ENCODE data around the gene TRPV5.
A peak's percentile ranks its signal among the peaks of the same experiment; 100 is the strongest.

The TRPV5 gene

DNA sequence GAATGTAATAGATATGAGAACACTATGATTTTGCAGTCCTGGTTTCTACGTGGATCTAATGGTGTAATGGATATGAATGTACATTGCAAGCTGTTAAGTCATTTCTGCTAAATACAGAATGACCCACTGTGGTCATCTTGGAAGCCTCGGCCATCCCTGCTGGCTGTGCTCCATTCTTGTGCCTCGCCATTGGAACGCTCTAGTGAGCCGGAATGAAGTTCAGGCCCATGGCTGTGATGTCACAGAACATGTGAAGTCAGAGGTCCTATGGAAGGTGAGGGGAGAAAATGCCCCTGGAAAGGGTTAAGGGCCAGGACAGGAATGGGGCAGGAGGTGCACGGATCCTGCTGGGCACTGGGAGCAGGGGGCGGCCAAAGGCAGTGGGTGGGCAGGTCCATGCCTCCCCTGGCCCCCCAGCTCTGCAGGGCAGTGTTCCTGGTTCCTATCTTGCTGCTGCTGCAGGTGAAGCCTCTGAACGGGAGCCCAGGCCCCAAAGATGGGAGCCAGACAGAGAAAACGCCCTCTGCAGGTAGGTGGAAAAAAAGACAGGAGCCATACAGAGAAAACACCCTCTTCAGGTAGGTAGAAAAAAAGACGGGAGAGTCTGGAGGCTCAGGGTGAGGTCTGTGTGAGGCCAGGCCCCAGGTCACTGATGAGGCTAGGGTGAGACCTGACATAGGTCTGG, 5.8 kb upstream of the TRPV5 start, which contains the start of gene LLCFC1:
TSS of gene LLCFC1 (plus strand) at position 259 of the 685 bp plus-strand sequence. CDS start at position 397, 138 bp downstream.
- peak; percentile 8 for DNase-seq

DNA sequence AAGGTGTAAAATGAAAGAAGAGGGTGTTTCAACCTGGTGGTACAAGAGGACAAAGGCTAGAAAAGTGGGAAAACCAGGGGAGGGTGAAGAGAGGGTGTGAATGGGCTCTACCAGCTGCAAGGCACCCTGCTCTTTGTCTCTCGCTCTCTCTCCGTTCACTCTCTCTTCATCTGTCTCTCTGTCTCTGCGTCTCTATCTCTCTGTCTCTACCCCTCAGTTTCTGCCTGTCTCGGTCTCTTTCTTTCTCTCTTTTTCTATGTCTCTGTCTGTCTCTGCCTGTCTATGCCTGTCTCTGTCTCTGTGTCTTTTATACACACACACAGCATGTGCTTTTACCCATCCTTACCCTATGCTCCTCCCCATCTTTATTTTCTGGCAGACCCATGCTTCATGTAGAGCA, 5.1 kb upstream of the TRPV5 start:
- DNase-seq: no peak

GRCh38 chr7:142935941-142936565, 2.5 kb upstream of the TRPV5 start:
- DNase-seq: no peak

GRCh38 chr7:142934056-142934455, 510 bp upstream of the TRPV5 start:
- DNase-seq: no peak

GRCh38 chr7:142933092-142933475, 462 bp downstream of the TRPV5 start:
- DNase-seq: no peak

DNA sequence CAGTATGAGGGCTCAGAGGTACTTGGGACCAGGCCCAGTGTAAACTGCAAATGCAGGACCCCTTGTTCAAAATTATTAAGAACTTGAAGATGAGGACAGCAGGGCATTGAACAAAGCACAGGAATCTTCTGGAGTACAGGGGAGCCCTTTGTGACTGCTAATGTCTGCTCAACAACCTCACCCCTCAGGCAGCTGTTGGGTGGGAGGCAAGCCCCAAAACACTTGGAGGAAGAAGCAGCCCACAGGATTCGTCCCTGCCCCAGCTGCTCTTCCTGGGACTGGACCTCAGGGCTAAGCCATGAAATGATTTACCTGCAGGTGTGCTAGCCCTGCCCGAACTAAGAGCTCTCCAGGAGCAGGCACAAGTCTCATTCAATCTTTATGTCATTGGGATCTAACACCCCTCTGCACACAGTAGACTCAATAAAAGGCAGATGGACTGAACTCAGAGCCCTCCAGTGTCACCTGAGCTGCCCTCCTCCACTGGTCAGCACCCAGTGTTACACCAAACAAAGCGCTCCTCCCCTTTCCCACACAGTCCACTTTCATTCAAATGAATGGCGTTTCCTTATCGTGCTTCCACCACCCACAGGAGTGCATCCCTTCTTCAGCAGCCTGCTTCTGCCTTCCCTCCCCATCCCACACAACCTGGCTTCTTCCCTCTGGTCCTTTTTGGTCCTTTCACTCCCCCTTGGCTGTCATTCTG, 1.0 kb downstream of the TRPV5 start:
- no peak for DNase-seq

DNA sequence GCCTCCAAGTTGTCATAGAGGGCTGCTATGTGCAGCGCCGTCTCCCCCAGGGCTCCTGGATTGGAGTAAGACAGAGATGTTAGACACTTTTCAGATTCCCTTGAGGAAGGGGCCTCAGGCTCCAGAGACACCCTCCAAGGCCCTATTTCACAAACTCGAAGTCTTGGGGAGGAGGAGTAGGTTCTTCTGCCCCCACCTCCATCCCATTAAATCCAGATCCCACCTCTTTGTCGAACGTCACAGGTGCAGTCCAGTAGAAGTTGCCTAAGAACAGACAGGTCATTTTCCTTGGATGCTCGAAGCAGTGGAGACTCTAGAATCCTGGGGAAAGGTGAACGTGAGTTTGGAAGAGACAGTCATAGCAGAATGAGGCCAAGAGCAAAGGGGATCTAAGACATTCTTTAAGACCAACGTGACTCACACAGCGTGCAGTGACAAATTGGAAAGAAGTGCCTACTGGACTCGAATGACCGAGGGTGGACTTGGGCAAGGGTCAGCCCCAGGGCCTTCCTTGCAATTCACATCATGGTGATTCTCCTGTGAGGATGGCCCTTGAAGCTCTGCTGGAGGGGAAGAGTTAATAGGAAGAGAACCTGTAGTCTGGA, 3.3 kb downstream of the TRPV5 start:
- no peak for DNase-seq

- no peak for DNase-seq
Observed at GRCh38 chr7:142927949-142928348, 5.6 kb downstream of the TRPV5 start.

DNA sequence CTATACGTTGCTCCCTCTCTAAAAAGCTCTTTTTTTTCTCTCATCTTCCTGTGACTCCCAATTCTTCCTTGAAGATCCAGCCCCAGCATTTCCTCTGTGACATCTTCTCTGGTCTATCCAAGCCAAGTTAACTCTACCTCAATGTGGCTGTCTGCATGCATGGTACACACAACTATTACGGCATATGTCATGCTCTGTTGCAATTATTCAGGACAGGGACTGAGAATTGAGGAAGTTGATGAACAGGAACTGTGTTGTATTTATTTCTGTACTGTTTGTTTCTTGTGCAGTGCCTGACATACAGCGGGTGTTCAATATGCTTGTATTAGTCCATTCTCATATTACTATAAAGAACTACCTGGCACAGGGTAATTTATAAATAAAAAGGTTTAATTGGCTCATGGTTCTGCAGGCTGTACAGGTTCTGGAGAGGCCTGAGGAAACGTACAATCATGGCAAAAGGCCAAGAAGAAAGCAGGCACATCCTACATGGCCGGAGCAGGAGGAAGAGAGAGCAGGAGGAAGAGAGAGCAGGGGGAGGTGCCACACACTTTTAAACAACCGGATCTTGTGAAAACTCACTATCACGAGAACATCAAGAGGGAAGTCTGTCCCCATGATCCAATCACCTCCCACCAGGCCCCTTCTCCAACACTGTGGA, 6.3 kb downstream of the TRPV5 start:
- no peak for DNase-seq

- DNase-seq: no peak
Observed at GRCh38 chr7:142925413-142925812, 8.1 kb downstream of the TRPV5 start.

- DNase-seq: no peak
Observed at GRCh38 chr7:142923391-142923790, 10.2 kb downstream of the TRPV5 start.

DNA sequence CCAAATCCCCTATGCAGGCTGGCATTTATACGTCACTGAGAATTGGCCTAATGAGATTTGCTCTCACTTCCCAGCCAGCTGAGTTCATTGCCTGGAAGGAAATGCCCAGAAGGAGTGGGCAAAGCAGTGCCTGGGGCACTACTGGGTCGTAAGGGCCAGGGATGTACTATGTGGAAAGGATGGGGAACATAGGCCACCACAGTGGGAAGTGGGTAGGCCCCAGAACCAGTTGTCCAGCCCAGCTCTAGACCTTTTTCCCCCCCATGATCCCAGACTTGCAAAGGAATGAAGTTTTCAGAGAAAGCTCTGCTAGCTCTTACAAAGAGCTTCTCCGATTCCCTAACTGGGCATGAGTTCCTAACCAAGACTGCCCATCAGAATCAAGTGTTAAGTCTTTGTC, 13.9 kb downstream of the TRPV5 start:
- no peak for DNase-seq

DNA sequence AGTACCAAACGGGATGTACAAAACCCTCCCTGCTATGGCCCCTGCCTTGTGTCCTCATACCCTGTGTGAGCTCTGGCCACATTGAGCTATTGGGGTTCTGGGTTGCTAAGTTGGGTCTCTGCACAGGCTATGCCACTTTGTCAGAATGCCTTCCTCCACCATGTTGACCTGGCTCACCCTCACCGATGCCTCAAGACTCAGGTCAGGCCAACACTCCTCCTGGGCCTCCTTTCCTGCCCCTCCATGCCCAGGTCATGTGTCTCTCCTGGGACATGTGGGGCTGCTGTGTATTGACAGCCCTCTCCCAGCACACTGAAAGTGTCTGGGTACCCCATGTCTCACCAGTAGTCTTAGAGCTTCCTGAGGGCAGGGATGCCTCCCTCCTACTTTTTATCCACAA, 14.6 kb downstream of the TRPV5 start:
- DNase-seq: no peak

DNA sequence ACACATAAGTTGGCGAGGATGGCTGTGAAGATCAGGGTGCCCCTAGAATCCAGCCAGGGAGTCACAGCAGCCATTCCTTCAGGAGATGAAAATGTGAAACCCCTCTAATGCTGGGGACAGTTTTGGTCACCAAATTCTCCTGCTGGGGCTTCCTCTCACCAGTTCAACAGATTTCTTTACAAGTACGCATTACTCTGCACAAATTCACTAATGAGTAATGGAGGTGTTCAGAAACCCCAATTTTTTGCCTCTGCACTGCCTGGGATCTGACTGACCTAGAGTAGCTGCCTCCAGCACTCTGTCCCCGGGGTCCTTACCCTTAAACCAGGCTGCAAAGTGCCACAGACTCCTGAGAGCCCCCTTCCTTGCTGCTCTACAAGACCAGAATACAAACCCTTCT, 16.1 kb downstream of the TRPV5 start:
- no peak for DNase-seq

- no peak for DNase-seq
Observed at GRCh38 chr7:142916508-142916907, 17.0 kb downstream of the TRPV5 start.

DNA sequence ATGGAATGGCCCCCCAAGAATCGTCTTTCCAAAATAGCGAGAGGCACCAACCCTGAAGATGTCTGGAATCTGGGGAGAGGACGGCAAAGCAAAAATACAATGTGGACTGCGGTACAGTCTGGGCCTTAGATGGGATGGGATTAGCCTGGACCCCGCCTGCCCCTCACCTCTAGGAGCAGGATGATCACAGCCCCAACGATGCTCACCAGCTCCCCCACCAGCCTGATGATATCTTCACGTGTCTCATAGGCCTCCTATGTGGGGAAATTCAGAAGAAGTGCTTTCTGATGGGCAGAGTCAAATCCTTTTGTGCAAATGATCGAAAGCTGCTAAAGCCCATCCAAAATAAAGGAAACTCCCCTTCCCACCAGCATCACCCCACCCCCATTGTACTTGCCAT, 18.2 kb downstream of the TRPV5 start:
- no peak for DNase-seq

DNA sequence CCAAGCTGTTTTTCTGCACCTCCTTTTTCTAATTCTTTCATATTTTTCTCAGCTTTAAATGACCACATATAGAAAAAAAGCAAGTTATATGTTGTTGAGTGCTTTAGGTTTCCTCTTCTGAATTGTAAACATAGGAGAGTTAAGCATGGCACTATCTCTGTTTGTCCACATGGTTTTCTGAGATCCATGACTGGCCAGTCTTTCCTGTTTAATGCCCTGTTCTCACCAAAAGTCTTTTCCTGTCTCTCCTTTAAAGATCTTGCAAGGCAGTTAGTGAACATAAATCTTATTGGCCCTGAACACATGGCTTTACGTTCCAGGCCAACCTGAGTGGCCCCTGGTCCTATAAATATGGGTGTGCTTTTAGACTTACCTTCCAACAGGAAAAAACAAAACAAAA, 19.4 kb downstream of the TRPV5 start:
- no peak for DNase-seq

GRCh38 chr7:142913566-142913965, 20.0 kb downstream of the TRPV5 start:
- DNase-seq: no peak

- no peak for DNase-seq
Observed at GRCh38 chr7:142913051-142913450, 20.5 kb downstream of the TRPV5 start.

DNA sequence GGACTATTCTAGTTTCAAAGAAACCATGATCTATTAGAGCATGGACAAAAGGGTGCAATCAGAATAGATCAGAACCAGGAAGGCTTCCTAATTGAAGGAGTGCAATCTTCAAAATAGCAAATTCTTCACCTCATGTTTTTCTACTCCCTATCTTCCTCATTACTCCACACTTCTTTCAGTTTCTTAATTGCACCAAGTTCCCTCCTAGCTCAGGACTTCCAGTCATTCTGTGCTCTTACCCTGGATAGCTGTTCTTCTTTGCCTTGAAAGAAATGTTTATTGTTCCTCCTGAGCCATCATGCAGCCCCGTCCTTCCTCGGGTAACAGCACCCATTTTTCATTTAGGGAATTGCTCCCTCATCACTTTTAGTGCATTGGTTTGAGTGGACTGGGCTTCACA, 23.1 kb downstream of the TRPV5 start:
- no peak for DNase-seq

GRCh38 chr7:142910031-142910433, 23.5 kb downstream of the TRPV5 start:
- DNase-seq: no peak

DNA sequence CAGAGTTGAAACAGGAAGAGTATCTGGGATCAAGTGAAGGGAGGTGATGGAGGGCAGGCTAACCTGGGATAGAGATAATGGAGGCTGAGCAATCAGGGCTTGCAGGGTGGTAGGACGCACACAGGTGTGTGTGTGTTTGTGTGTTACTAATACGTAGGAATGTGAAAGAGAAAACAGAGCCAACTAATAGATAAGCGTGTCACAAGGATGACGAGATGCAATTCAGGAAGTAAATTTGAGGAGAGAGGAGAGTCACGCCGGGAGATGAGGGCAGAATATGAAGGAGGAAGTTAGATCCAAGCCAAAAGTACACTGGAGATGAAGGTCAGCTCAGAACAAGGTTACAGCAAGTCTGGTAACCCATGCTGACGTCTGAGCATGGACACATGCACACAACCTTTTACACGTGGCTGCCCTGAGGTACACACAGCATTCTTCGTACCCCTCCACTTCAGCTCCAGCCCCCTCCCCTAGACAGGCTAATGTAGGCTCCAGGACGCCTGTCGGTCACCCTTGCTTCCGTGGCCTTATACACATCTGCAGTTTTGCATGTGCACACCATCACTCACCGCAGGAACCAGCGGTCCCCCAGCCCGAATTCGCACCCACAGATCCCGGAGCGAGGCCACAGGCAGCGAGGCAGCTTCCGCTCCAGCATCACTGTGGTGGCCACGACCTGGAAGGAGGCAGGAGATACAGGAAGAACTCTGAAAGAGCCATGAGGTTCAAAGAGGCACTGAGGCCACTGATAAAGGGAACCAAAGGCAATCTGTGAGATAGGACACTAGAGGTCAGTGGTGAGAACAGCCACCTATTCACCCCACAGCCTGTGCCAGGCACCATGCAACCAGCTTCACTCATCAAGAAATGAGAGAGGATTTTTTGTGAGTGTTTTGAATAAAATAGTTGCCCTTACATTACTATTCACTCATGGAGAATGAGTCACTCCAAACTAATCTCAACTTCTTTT, 24.3 kb downstream of the TRPV5 start:
- DNase-seq: no peak

Measured in CD4-positive, alpha-beta T cell treated with Interleukin-6 for 4 hours (primary cell).